Myometrial cell (primary cell): ENCODE measurements around the gene PIK3R2. TPM values are rescaled to one million over a fixed set of nuclear protein-coding genes. Genes with fewer than 3 reads are reported as not detected.

Source experiments
- total RNA-seq: library from RNA; depleted of rRNA; stranded (reverse); fragments of >200 nt; gene quantifications from 2 replicates; pipeline ENCODE4 v1.2.3, GENCODE V29; 2015

The PIK3R2 gene
- 13.8 and 19.1 TPM in 2 replicates for total RNA-seq

GRCh38 chr19:18152817-18153555, at the start of gene PIK3R2:
PIK3R2 (plus strand) TSS chr19:18153163; CDS start chr19:18155880, 2,717 bp downstream.

GRCh38 chr19:18173572-18174288, 20.8 kb downstream of the PIK3R2 start, which contains the start of gene IFI30:
IFI30 (plus strand) TSS chr19:18173813; CDS start chr19:18173842, 29 bp downstream.

GRCh38 chr19:18192673-18193387, 39.9 kb downstream of the PIK3R2 start, which contains the start of gene MPV17L2:
MPV17L2 (plus strand) TSS chr19:18193218; CDS start chr19:18193282, 64 bp downstream.

GRCh38 chr19:18203863-18204393, 51.0 kb downstream of the PIK3R2 start, which contains the start of gene RAB3A:
RAB3A (minus strand) TSS chr19:18204042; CDS start chr19:18202740, 1,302 bp downstream.

Other genes with a start within 250 kb of the PIK3R2 start
- 103 and 111 TPM in 2 replicates for gene CCDC124, start 220.1 kb upstream of the PIK3R2 start, total RNA-seq
- not detected in 2 replicates for gene KCNN1, start 186.1 kb upstream of the PIK3R2 start, total RNA-seq
- gene ARRDC2, start 145.0 kb upstream of the PIK3R2 start, total RNA-seq, result 8.3 and 14.7 TPM in 2 replicates
- gene IL12RB1, start 66.2 kb upstream of the PIK3R2 start, total RNA-seq, result 0.18 TPM in 1 of 2 replicates, not detected in the other
- 4.3 and 7.2 TPM in 2 replicates for gene MAST3, start 55.4 kb upstream of the PIK3R2 start, total RNA-seq
- not detected in 2 replicates for gene IFI30, start 20.6 kb downstream of the PIK3R2 start, total RNA-seq
- gene MPV17L2, start 40.1 kb downstream of the PIK3R2 start, total RNA-seq, result 15.0 and 45.7 TPM in 2 replicates
- 0.18 and 1.4 TPM in 2 replicates for gene RAB3A, start 50.9 kb downstream of the PIK3R2 start, total RNA-seq
- not detected in 2 replicates for gene PDE4C, start 73.3 kb downstream of the PIK3R2 start, total RNA-seq
- gene IQCN, start 121.3 kb downstream of the PIK3R2 start, total RNA-seq, result 2.0 TPM in 1 of 2 replicates, not detected in the other
- gene JUND, start 128.5 kb downstream of the PIK3R2 start, total RNA-seq, result 212 and 278 TPM in 2 replicates
- 319 and 384 TPM in 2 replicates for gene LSM4, start 169.9 kb downstream of the PIK3R2 start, total RNA-seq
- 13.3 and 22.0 TPM in 2 replicates for gene PGPEP1, start 187.4 kb downstream of the PIK3R2 start, total RNA-seq
- 92.8 and 101 TPM in 2 replicates for gene GDF15, start 233.0 kb downstream of the PIK3R2 start, total RNA-seq
- gene LRRC25, start 244.5 kb downstream of the PIK3R2 start, total RNA-seq, result 0.18 TPM in 1 of 2 replicates, not detected in the other